ENCODE results near the gene FAM20C. TPM values are rescaled to one million over a fixed set of nuclear protein-coding genes. Genes with fewer than 3 reads are reported as not detected.

FAM20C gene
- total RNA-seq, 4 donors from 2014 or later: 46.5 to 79.2 (median 69.8) TPM

DNA sequence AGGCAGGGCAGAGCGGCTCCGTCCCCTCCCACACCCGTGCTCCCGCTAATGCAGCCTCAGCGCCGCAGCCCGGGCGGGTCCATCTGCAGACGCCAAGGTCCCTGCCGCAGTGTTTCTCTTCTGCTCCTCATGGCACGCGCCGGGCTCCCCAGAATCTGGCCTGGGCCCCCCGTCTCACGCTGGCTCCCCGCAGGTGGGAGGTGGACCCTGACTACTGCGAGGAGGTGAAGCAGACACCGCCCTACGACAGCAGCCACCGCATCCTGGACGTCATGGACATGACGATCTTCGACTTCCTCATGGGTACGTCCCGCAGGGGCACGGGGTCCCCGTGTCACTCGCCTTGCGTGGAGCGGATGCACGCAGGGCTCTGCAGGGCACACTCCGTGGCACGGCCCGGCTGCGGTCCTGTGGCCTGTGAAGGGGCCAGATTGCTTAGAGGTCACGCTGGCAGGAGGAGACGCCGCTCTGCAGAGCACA, 64.1 kb downstream of the FAM20C start:
- TF ChIP-seq, protein P1, sequence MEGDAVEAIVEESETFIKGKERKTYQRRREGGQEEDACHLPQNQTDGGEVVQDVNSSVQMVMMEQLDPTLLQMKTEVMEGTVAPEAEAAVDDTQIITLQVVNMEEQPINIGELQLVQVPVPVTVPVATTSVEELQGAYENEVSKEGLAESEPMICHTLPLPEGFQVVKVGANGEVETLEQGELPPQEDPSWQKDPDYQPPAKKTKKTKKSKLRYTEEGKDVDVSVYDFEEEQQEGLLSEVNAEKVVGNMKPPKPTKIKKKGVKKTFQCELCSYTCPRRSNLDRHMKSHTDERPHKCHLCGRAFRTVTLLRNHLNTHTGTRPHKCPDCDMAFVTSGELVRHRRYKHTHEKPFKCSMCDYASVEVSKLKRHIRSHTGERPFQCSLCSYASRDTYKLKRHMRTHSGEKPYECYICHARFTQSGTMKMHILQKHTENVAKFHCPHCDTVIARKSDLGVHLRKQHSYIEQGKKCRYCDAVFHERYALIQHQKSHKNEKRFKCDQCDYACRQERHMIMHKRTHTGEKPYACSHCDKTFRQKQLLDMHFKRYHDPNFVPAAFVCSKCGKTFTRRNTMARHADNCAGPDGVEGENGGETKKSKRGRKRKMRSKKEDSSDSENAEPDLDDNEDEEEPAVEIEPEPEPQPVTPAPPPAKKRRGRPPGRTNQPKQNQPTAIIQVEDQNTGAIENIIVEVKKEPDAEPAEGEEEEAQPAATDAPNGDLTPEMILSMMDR (IDR thresholded peaks at IDR 0.05): no peak
- no peak for TF ChIP-seq POLR2AphosphoS5 (IDR thresholded peaks at IDR 0.05)
- no peak for TF ChIP-seq EP300 (IDR thresholded peaks at IDR 0.05)
- TF ChIP-seq POLR2A (IDR thresholded peaks at IDR 0.05; ENCODE audit: low read depth): no peak
- Histone ChIP-seq H3K4me1 (no peaks in the 10 kb centered on the region), H3K4me3 (no peak overlapping the region), H3K27ac (replicated peaks in 1 of 4) (no peak overlapping the region), H3K36me3 (peaks cover 73 to 100% (median 91%) of the 10 kb centered on the region in 4 donors), H3K9me3 (no peaks in the 10 kb centered on the region), H3K27me3 (no peaks in the 10 kb centered on the region)
- 95% methylated on average over 29 of the region's 38 CpGs for WGBS
- intact Hi-C loops (cut with DNase I): no loop called here
- no peak for DNase-seq (ENCODE audit: extremely low spot score)

DNA sequence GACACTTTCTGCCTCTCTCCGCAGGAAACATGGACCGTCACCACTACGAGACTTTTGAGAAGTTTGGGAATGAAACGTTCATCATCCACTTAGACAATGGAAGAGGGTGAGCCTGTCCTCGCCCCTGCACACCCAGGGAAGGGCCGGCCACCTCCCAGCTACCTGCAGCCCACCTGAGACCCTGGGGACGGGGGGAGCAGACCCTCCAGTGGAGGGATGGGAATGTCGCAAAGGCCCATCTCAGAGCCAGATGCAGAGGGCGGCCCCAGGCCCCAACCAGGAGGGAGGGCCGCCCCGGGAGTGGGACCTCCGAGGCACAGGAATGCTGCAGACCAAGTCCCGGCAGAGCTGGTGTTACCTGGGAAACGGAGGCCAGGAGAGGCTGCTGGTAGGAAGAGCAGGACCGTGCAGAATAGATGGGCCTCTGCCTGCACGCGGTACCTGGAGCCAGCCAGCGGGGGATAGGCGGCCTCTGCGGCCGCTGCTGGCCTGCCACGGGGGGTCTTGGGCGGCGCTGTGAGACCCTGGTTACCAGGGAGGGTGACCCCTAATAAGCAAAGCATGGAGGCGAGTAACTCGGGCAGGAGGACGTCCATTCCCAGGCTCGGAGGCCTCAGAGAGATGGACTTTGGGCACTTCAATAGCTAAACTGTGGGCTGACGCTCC, 64.7 kb downstream of the FAM20C start:
- TF ChIP-seq EP300 (IDR thresholded peaks at IDR 0.05) (no peak), POLR2A (IDR thresholded peaks at IDR 0.05; ENCODE audit: low read depth) (no peak), POLR2AphosphoS5 (IDR thresholded peaks at IDR 0.05) (no peak)
- TF ChIP-seq, protein P1 (IDR thresholded peaks at IDR 0.05): no peak
- no peak for DNase-seq (ENCODE audit: extremely low spot score)
- H3K4me3 ChIP-seq: no peak overlapping the region
- peaks cover 69 to 100% (median 89%) of the 10 kb centered on the region in 4 donors for H3K36me3 ChIP-seq
- H3K4me1 ChIP-seq: no peaks in the 10 kb centered on the region
- H3K27ac ChIP-seq (replicated peaks in 1 of 4): no peak overlapping the region
- WGBS: 94% methylated on average over 20 of the region's 29 CpGs
- H3K27me3 ChIP-seq: no peaks in the 10 kb centered on the region
- intact Hi-C loops (cut with DNase I): no loop called here
- H3K9me3 ChIP-seq: no peaks in the 10 kb centered on the region

DNA sequence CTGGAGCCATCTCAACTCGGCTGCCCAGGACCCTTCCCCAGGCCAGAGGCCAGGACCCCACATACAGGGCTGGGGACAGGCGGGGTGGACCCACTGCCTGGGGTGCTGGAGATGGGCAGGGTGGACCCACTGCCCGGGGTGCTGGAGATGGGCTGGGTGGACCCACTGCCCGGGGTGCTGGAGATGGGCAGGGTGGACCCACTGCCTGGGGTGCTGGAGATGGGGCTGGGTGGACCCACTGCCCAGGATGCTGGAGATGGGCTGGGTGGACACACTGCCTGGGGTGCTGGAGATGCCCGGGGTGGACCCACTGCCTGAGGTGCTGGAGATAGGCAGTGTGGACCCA, 65.2 kb downstream of the FAM20C start:
- H3K4me3 ChIP-seq: no peak overlapping the region
- H3K9me3 ChIP-seq: peaks cover 0 to 5% (median 1%) of the 10 kb centered on the region in 4 donors
- TF ChIP-seq POLR2AphosphoS5 (IDR thresholded peaks at IDR 0.05) (no peak), EP300 (IDR thresholded peaks at IDR 0.05) (no peak), POLR2A (IDR thresholded peaks at IDR 0.05; ENCODE audit: low read depth) (no peak)
- TF ChIP-seq, protein P1 (IDR thresholded peaks at IDR 0.05): no peak
- WGBS: 60% methylated on average over 3 of the region's 5 CpGs
- no peak overlapping the region for H3K27ac ChIP-seq (replicated peaks in 1 of 4)
- peaks cover 64 to 96% (median 84%) of the 10 kb centered on the region in 4 donors for H3K36me3 ChIP-seq
- H3K4me1 ChIP-seq: no peaks in the 10 kb centered on the region
- H3K27me3 ChIP-seq: no peaks in the 10 kb centered on the region
- no peak for DNase-seq (ENCODE audit: extremely low spot score)
- intact Hi-C loops (cut with DNase I): no loop called here

- Histone ChIP-seq H3K27me3 (no peaks in the 10 kb centered on the region), H3K36me3 (peaks cover 58 to 86% (median 74%) of the 10 kb centered on the region in 4 donors), H3K27ac (replicated peaks in 1 of 4) (no peak overlapping the region), H3K4me1 (no peaks in the 10 kb centered on the region), H3K9me3 (peaks cover 0 to 8% (median 5%) of the 10 kb centered on the region in 4 donors), H3K4me3 (no peak overlapping the region)
- DNase-seq (ENCODE audit: extremely low spot score): no peak
- intact Hi-C loops (cut with DNase I): no loop called here
- WGBS: 91% methylated on average over 24 of the region's 31 CpGs
- TF ChIP-seq EP300 (IDR thresholded peaks at IDR 0.05): no peak
- TF ChIP-seq, protein P1 (IDR thresholded peaks at IDR 0.05): no peak
- no peak for TF ChIP-seq POLR2AphosphoS5 (IDR thresholded peaks at IDR 0.05)
- no peak for TF ChIP-seq POLR2A (IDR thresholded peaks at IDR 0.05; ENCODE audit: low read depth)
Observed at GRCh38 chr7:258476-259190, 66.3 kb downstream of the FAM20C start.
